HCT116 (cell line): ENCODE data around the gene RANBP17.

Experiments
- CBX3 ChIP-seq: IDR thresholded peaks from 2 replicates; pipeline ENCODE4 v1.6.1; 2012; ENCODE audit warnings: low read depth
- ELF1 ChIP-seq: IDR thresholded peaks from 2 replicates; pipeline ENCODE4 v1.6.1; 2012; ENCODE audit warnings: low read depth, borderline replicate concordance
- EZH2 ChIP-seq: fragments of 200-600 bp; sonication (generic); IDR thresholded peaks from 2 replicates; pipeline ENCODE4 v1.6.1; 2017; ENCODE audit warnings: antibody characterized with exemption, mixed run types
- EZH2phosphoT487 ChIP-seq: fragments of 200-600 bp; IDR thresholded peaks from 2 replicates; pipeline ENCODE4 v1.6.1; 2018; ENCODE audit warnings: antibody characterized with exemption, borderline replicate concordance
- POLR2A ChIP-seq: IDR thresholded peaks from 2 replicates; pipeline ENCODE4 v1.7.0; 2011; ENCODE audit warnings: borderline replicate concordance; ENCODE audit not compliant: insufficient read depth, insufficient read length; ENCODE audit errors: extremely low read depth
- POLR2AphosphoS5 ChIP-seq: IDR thresholded peaks from 2 replicates; pipeline ENCODE4 v1.6.1; 2011; ENCODE audit warnings: mild to moderate bottlenecking, low read depth, low read length, moderate library complexity
- YY1 ChIP-seq: IDR thresholded peaks from 2 replicates; pipeline ENCODE4 v1.6.1; 2011; ENCODE audit warnings: low read length, low read depth, moderate library complexity, mild to moderate bottlenecking; ENCODE audit not compliant: insufficient replicate concordance; ENCODE audit errors: extremely low read depth
- ZNF274 ChIP-seq: fragments of 200-500 bp; sonication (Bioruptor generic); IDR thresholded peaks from 2 replicates; pipeline ENCODE4 v1.6.1; 2014; ENCODE audit warnings: mild to moderate bottlenecking, low read depth, low read length, inconsistent platforms
- TF ChIP-seq, protein P1 (sequence below), 3 experiments: fragments of 200-600 bp in 1 of 3; sonication (generic) in 1 of 3; IDR thresholded peaks in 2 of 3; conservative IDR thresholded peaks in 1 of 3; 2 replicates each; pipeline ENCODE4 v1.5.1; 2012 to 2017; ENCODE audit warnings: low read depth in 2 of 3, low read length in 2 of 3, antibody characterized with exemption in 1 of 3, borderline replicate concordance in 1 of 3, control low read depth in 1 of 3, mild to moderate bottlenecking in 1 of 3, mixed read lengths in 1 of 3, mixed run types in 1 of 3, moderate library complexity in 1 of 3; ENCODE audit not compliant: insufficient read depth in 1 of 3
- TF ChIP-seq, protein P2 (sequence below): IDR thresholded peaks from 2 replicates; pipeline ENCODE4 v1.6.1; 2012
- TF ChIP-seq, protein P3 (sequence below): IDR thresholded peaks from 2 replicates; pipeline ENCODE4 v1.6.1; 2012

DNA sequence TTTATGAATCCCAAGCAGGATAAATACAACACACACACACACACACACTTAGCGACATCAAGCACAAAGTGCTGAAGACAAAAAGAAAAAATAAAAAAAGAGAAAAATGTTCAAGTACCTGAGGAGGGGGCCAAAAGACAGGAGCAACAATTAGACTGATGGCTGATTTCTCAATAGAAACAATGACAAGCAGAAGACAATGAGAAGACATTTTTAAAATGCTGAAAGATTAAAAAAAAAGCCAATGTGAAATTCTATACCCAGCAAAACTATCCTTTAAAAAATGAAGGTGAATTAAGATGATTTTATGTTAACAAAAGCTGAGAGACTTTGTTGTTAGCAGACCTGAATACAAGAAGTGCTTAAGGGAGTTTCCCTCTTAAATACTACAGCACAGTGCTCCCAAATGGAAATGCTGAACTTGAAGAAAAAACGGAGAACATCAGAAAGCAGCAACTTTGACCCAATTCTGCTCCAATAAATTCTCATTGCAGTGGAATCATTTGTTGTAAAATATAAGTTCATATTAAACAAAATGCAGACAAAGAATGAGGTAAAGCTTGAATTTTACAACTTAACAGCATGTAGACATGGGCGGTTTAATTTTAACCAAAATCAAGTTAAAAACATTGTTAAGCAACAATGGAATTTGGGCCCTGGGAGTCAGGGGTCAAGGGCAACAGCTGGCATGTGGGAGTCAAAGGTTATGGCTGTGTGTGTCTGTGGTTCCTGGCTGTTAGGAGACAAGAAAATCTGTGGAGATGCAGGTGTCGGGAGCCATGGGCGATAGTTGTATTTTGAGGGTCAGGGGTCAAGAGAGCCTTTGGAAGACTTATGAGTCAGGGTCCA is 776 bp upstream of the RANBP17 start:
- TF ChIP-seq, protein P1, sequence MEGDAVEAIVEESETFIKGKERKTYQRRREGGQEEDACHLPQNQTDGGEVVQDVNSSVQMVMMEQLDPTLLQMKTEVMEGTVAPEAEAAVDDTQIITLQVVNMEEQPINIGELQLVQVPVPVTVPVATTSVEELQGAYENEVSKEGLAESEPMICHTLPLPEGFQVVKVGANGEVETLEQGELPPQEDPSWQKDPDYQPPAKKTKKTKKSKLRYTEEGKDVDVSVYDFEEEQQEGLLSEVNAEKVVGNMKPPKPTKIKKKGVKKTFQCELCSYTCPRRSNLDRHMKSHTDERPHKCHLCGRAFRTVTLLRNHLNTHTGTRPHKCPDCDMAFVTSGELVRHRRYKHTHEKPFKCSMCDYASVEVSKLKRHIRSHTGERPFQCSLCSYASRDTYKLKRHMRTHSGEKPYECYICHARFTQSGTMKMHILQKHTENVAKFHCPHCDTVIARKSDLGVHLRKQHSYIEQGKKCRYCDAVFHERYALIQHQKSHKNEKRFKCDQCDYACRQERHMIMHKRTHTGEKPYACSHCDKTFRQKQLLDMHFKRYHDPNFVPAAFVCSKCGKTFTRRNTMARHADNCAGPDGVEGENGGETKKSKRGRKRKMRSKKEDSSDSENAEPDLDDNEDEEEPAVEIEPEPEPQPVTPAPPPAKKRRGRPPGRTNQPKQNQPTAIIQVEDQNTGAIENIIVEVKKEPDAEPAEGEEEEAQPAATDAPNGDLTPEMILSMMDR (IDR thresholded peaks at IDR 0.05 in 2 of 3, conservative IDR thresholded peaks at IDR 0.05 in 1 of 3; ENCODE audit: borderline replicate concordance in 1 of 3, insufficient read depth in 1 of 3, low read depth in 2 of 3, low read length in 2 of 3), result no peak
- TF ChIP-seq, protein P2, sequence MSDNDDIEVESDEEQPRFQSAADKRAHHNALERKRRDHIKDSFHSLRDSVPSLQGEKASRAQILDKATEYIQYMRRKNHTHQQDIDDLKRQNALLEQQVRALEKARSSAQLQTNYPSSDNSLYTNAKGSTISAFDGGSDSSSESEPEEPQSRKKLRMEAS, result no peak
- TF ChIP-seq YY1 (no peak), ZNF274 (no peak), EZH2 (no peak), POLR2A (no peak), POLR2AphosphoS5 (no peak), EZH2phosphoT487 (no peak), CBX3 (no peak; the same call in 1 of the 2 replicates), ELF1 (no peak)
- TF ChIP-seq, protein P3, sequence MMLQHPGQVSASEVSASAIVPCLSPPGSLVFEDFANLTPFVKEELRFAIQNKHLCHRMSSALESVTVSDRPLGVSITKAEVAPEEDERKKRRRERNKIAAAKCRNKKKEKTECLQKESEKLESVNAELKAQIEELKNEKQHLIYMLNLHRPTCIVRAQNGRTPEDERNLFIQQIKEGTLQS, result no peak
